Measurements from ENCODE around the gene ACTR5.

ACTR5 gene

GRCh38 chr20:38727607-38728190, 20.6 kb upstream of the ACTR5 start:
- no peak overlapping the region for H3K4me3 ChIP-seq (ENCODE audit: low read depth in 1 of 2, low read length in 2 of 2)

GRCh38 chr20:38728191-38728781, 20.0 kb upstream of the ACTR5 start:
- no peaks in the 10 kb centered on the region for H3K36me3 ChIP-seq (ENCODE audit: insufficient read depth, low read length)
- DNase-seq, result no peak
- no peak overlapping the region for H3K9ac ChIP-seq (ENCODE audit: low read depth, low read length)
- H3K27ac ChIP-seq (ENCODE audit: low read length), result no peak overlapping the region
- H3K4me2 ChIP-seq (ENCODE audit: insufficient read depth, low read length), result no peak overlapping the region
- ATAC-seq (ENCODE audit: insufficient read depth, low read depth), result no peak
- H2AFZ ChIP-seq (ENCODE audit: low read depth, low read length), result no peak overlapping the region
- H3K27me3 ChIP-seq (ENCODE audit: insufficient read depth, low read length, poor library complexity), result peaks cover 55% of the 10 kb centered on the region
- H4K20me1 ChIP-seq (ENCODE audit: insufficient read depth, low read length), result peaks cover 29% of the 10 kb centered on the region
- H3K9me3 ChIP-seq (ENCODE audit: insufficient read depth, low read length, severe bottlenecking), result no peaks in the 10 kb centered on the region
- no peak for TF ChIP-seq EZH2 (IDR thresholded peaks at IDR 0.05; ENCODE audit: borderline replicate concordance, low read depth, low read length, severe bottlenecking)
- no peak for TF ChIP-seq CTCF (IDR thresholded peaks at IDR 0.05; ENCODE audit: borderline replicate concordance, extremely low read depth, low read length, poor library complexity, severe bottlenecking)
- H3K4me3 ChIP-seq (ENCODE audit: low read depth in 1 of 2, low read length in 2 of 2), result no peak overlapping the region
- peaks cover 33% of the 10 kb centered on the region for H3K4me1 ChIP-seq (ENCODE audit: insufficient read depth, low read length)
- no peaks in the 10 kb centered on the region for H3K79me2 ChIP-seq (ENCODE audit: insufficient read depth, low read length)

More at GRCh38 chr20:38727607-38728190, 20.6 kb upstream of the ACTR5 start:
- TF ChIP-seq EZH2 (IDR thresholded peaks at IDR 0.05; ENCODE audit: borderline replicate concordance, low read depth, low read length, severe bottlenecking) (no peak), CTCF (IDR thresholded peaks at IDR 0.05; ENCODE audit: borderline replicate concordance, extremely low read depth, low read length, poor library complexity, severe bottlenecking) (no peak)
- Histone ChIP-seq H3K9me3 (ENCODE audit: insufficient read depth, low read length, severe bottlenecking) (no peaks in the 10 kb centered on the region), H3K27me3 (ENCODE audit: insufficient read depth, low read length, poor library complexity) (peaks cover 61% of the 10 kb centered on the region), H3K9ac (ENCODE audit: low read depth, low read length) (no peak overlapping the region), H2AFZ (ENCODE audit: low read depth, low read length) (no peak overlapping the region), H3K27ac (ENCODE audit: low read length) (no peak overlapping the region), H3K36me3 (ENCODE audit: insufficient read depth, low read length) (no peaks in the 10 kb centered on the region), H3K4me2 (ENCODE audit: insufficient read depth, low read length) (no peak overlapping the region), H4K20me1 (ENCODE audit: insufficient read depth, low read length) (peaks cover 29% of the 10 kb centered on the region), H3K4me1 (ENCODE audit: insufficient read depth, low read length) (peaks cover 33% of the 10 kb centered on the region), H3K79me2 (ENCODE audit: insufficient read depth, low read length) (no peaks in the 10 kb centered on the region)
- DNase-seq (no peak), ATAC-seq (ENCODE audit: insufficient read depth, low read depth) (no peak)

GRCh38 chr20:38728911-38729642, 19.2 kb upstream of the ACTR5 start:
- H3K4me2 ChIP-seq (ENCODE audit: insufficient read depth, low read length), result no peak overlapping the region
- ATAC-seq (ENCODE audit: insufficient read depth, low read depth) (peak; percentile 55), DNase-seq (peak; percentile 62)
- no peak overlapping the region for H2AFZ ChIP-seq (ENCODE audit: low read depth, low read length)
- no peaks in the 10 kb centered on the region for H3K9me3 ChIP-seq (ENCODE audit: insufficient read depth, low read length, severe bottlenecking)
- H3K4me1 ChIP-seq (ENCODE audit: insufficient read depth, low read length), result peaks cover 33% of the 10 kb centered on the region
- peaks cover 47% of the 10 kb centered on the region for H3K27me3 ChIP-seq (ENCODE audit: insufficient read depth, low read length, poor library complexity)
- TF ChIP-seq EZH2 (IDR thresholded peaks at IDR 0.05; ENCODE audit: borderline replicate concordance, low read depth, low read length, severe bottlenecking) (no peak), CTCF (IDR thresholded peaks at IDR 0.05; ENCODE audit: borderline replicate concordance, extremely low read depth, low read length, poor library complexity, severe bottlenecking) (no peak)
- no peak overlapping the region for H3K9ac ChIP-seq (ENCODE audit: low read depth, low read length)
- H3K79me2 ChIP-seq (ENCODE audit: insufficient read depth, low read length), result no peaks in the 10 kb centered on the region
- peaks cover 25% of the 10 kb centered on the region for H4K20me1 ChIP-seq (ENCODE audit: insufficient read depth, low read length)
- H3K27ac ChIP-seq (ENCODE audit: low read length), result no peak overlapping the region
- no peaks in the 10 kb centered on the region for H3K36me3 ChIP-seq (ENCODE audit: insufficient read depth, low read length)
- no peak overlapping the region for H3K4me3 ChIP-seq (ENCODE audit: low read depth in 1 of 2, low read length in 2 of 2)
